Muscle of leg (tissue), 11 donors: Measurements from ENCODE around the gene SHANK2. TPM values are rescaled to one million over a fixed set of nuclear protein-coding genes. Genes with fewer than 3 reads are reported as not detected.

Experiments
- DNase-seq: peaks from one replicate; pipeline ENCODE4 v3.0.0; 2013
- H3K27ac ChIP-seq: one replicate; pipeline ENCODE4 v1.5.1; 2013; ENCODE audit warnings: mild to moderate bottlenecking, low read length, control low read depth
- H3K27me3 ChIP-seq: one replicate; pipeline ENCODE4 v1.6.1; 2013; ENCODE audit warnings: low read length; ENCODE audit not compliant: control insufficient read depth, insufficient read depth
- H3K36me3 ChIP-seq: one replicate; pipeline ENCODE4 v1.6.1; 2013; ENCODE audit warnings: low read length; ENCODE audit not compliant: control insufficient read depth, insufficient read depth
- H3K4me1 ChIP-seq: one replicate; pipeline ENCODE4 v1.6.1; 2013; ENCODE audit warnings: low read length; ENCODE audit not compliant: control insufficient read depth, insufficient read depth
- H3K4me3 ChIP-seq: one replicate; pipeline ENCODE4 v1.5.1; 2013; ENCODE audit warnings: low read length, control low read depth
- H3K9me3 ChIP-seq: replicated peaks from 2 replicates; pipeline ENCODE4 v1.6.1; 2013; ENCODE audit warnings: low read depth, low read length; ENCODE audit not compliant: control insufficient read depth
- WGBS: methylation state at CpG from one replicate; pipeline ENCODE4 v1.1.5; 2013; ENCODE audit warnings: missing lambda C conversion rate; ENCODE audit not compliant: insufficient coverage; 5-methylcytosine and 5-hydroxymethylcytosine counted together
- polyA plus RNA-seq, 8 donors: library from polyadenylated mRNA; unstranded; fragments of 120-200 nt; gene quantifications; one replicate each; pipeline versions ENCODE4 v1.2.1 to v1.2.3, GENCODE V29; 2013; ENCODE audit warnings: inconsistent platforms in 1 of 8, low replicate concordance in 1 of 8; ENCODE audit not compliant: insufficient read length in 8 of 8, insufficient read depth in 1 of 8
- total RNA-seq: library from RNA; stranded (reverse); fragments of 120-200 nt; gene quantifications from one replicate; pipeline ENCODE4 v1.2.4, GENCODE V29; 2013

Gene SHANK2
- total and polyA plus RNA-seq, 9 donors, result 1.1 to 3.5 (median 1.5) TPM

- H3K36me3 ChIP-seq, result no peaks in the 10 kb centered on the region
- peaks cover 25% of the 10 kb centered on the region for H3K4me1 ChIP-seq
- DNase-seq, result no peak
- no peak overlapping the region for H3K4me3 ChIP-seq
- WGBS, result 82% methylated on average over 5 of the region's 5 CpGs
- peaks cover 14% of the 10 kb centered on the region for H3K27me3 ChIP-seq
- no peak overlapping the region for H3K27ac ChIP-seq
- H3K9me3 ChIP-seq, result no peaks in the 10 kb centered on the region
These were observed 49.8 kb downstream of the SHANK2 start for GRCh38 chr11:71202598-71202944.

Other genes with a start within 250 kb of the SHANK2 start
- gene DHCR7, start 195.8 kb upstream of the SHANK2 start, total RNA-seq, result 5.7 TPM
- 10 to 100 TPM in 7 of 8 donors, 1 to 10 TPM in 1; 9.6 to 18.8 (median 14.9) TPM for gene DHCR7, start 195.8 kb upstream of the SHANK2 start, polyA plus RNA-seq
- gene NADSYN1, start 200.6 kb upstream of the SHANK2 start, total RNA-seq, result 19.6 TPM
- gene NADSYN1, start 200.6 kb upstream of the SHANK2 start, polyA plus RNA-seq, result 10 to 100 TPM; 16.4 to 39.3 (median 23.9) TPM